SK-N-SH (cell line): Measurements from ENCODE around the gene MAP3K6. TPM values are rescaled to one million over a fixed set of nuclear protein-coding genes. Genes with fewer than 3 reads are reported as not detected.

ENCODE experiments used
- CTCF ChIA-PET: fragments of 300-600, 350-600 bp; formaldehyde crosslinking; extraction: SDS; loops from one replicate; lab custom pipeline; 2021; lab: Yijun Ruan, JAX
- POLR2A ChIA-PET: fragments of 350-600 bp; sonication (Branson Sonifier 250); formaldehyde crosslinking; extraction: SDS; loops from one replicate; lab custom pipeline; 2020; ENCODE audit warnings: antibody characterized with exemption, inconsistent platforms; lab: Yijun Ruan, JAX
- DNase-seq: peaks from one replicate; pipeline ENCODE4 v3.0.0; 2012
- H2AFZ ChIP-seq: fragments of 200-600 bp; sonication (generic); 2 replicates; pipeline ENCODE4 v1.8.1; 2016; ENCODE audit warnings: antibody characterized with exemption, mild to moderate bottlenecking, low read depth
- H3F3A ChIP-seq: fragments of 200-600 bp; sonication (generic); replicated peaks from 2 replicates; pipeline ENCODE3; 2016; ENCODE audit warnings: antibody characterized with exemption, mild to moderate bottlenecking; ENCODE audit not compliant: insufficient read depth
- H3K27ac ChIP-seq, 2 experiments: fragments of 200-500 bp in 1 of 2; fragments of 200-600 bp in 1 of 2; sonication (Bioruptor generic) in 1 of 2; sonication (generic), shearing (Covaris generic) in 1 of 2; 2 replicates each; pipeline versions ENCODE4 v1.5.1 to v1.6.1; 2014 to 2016; ENCODE audit warnings: low read depth in 2 of 2, inconsistent platforms in 1 of 2, low read length in 1 of 2, mild to moderate bottlenecking in 1 of 2, mixed read lengths in 1 of 2
- H3K27me3 ChIP-seq: fragments of 200-600 bp; sonication (generic), shearing (Covaris generic); 2 replicates; pipeline ENCODE4 v1.6.1; 2016; ENCODE audit warnings: mixed run types; ENCODE audit not compliant: insufficient read depth
- H3K36me3 ChIP-seq, 2 experiments: fragments of 200-500 bp in 1 of 2; fragments of 200-600 bp in 1 of 2; sonication (Bioruptor generic) in 1 of 2; sonication (generic) in 1 of 2; replicated peaks in 1 of 2; 2 replicates each; pipeline versions ENCODE3 to v1.5.1; 2014 to 2016; ENCODE audit warnings: low read length in 1 of 2, mild to moderate bottlenecking in 1 of 2; ENCODE audit not compliant: insufficient read depth in 2 of 2, control insufficient read depth in 1 of 2
- H3K4me1 ChIP-seq, 2 experiments: fragments of 200-500 bp in 1 of 2; fragments of 200-600 bp in 1 of 2; sonication (Bioruptor generic) in 1 of 2; sonication (generic), shearing (Covaris generic) in 1 of 2; 2 replicates each; pipeline versions ENCODE4 v1.5.1 to v1.6.1; 2014 to 2016; ENCODE audit warnings: low read depth in 1 of 2, low read length in 1 of 2, mixed run types in 1 of 2; ENCODE audit not compliant: insufficient read depth in 2 of 2, control insufficient read depth in 1 of 2
- H3K4me2 ChIP-seq: fragments of 200-600 bp; sonication (generic), shearing (Covaris generic); 2 replicates; pipeline ENCODE4 v1.6.1; 2017; ENCODE audit warnings: mixed run types
- H3K4me3 ChIP-seq, 2 experiments: fragments of 200-500 bp in 1 of 2; fragments of 200-600 bp in 1 of 2; sonication (Bioruptor generic) in 1 of 2; sonication (generic), shearing (Covaris generic) in 1 of 2; 2 replicates each; pipeline versions ENCODE4 v1.5.1 to v1.8.1; 2014 to 2016; ENCODE audit warnings: low read depth in 2 of 2, inconsistent platforms in 1 of 2, low read length in 1 of 2, mild to moderate bottlenecking in 1 of 2, mixed read lengths in 1 of 2, moderate library complexity in 1 of 2
- H3K79me2 ChIP-seq: fragments of 200-600 bp; sonication (generic); 2 replicates; pipeline ENCODE4 v1.8.1; 2017; ENCODE audit warnings: mild to moderate bottlenecking; ENCODE audit not compliant: insufficient read depth
- H3K9ac ChIP-seq: fragments of 200-600 bp; sonication (generic); 2 replicates; pipeline ENCODE4 v1.6.1; 2017; ENCODE audit warnings: mixed run types
- H3K9me2 ChIP-seq: fragments of 200-600 bp; sonication (generic); 2 replicates; pipeline ENCODE4 v1.6.1; 2017; ENCODE audit warnings: mixed run types
- H3K9me3 ChIP-seq: fragments of 200-600 bp; sonication (generic); 2 replicates; pipeline ENCODE4 v1.6.1; 2017; ENCODE audit warnings: mixed run types, mild to moderate bottlenecking, moderate library complexity
- H4K20me1 ChIP-seq: fragments of 200-600 bp; sonication (generic); 2 replicates; pipeline ENCODE4 v1.6.1; 2017; ENCODE audit warnings: mild to moderate bottlenecking, mixed run types; ENCODE audit not compliant: insufficient read depth
- CHD2 ChIP-seq: fragments of 150-350 bp; IDR thresholded peaks from 2 replicates; pipeline ENCODE4 v1.6.1; 2018; ENCODE audit warnings: low read length; ENCODE audit not compliant: partially characterized antibody
- EP300 ChIP-seq, 2 experiments: IDR thresholded peaks; 2 replicates each; pipeline versions ENCODE4 v1.4.0 to v1.6.1; 2012; ENCODE audit warnings: borderline replicate concordance in 1 of 2, low read depth in 1 of 2, low read length in 1 of 2
- FOSL2 ChIP-seq: IDR thresholded peaks from 2 replicates; pipeline ENCODE4 v1.4.0; 2012; ENCODE audit warnings: low read depth, mild to moderate bottlenecking, moderate library complexity, borderline replicate concordance
- FOXM1 ChIP-seq: IDR thresholded peaks from 2 replicates; pipeline ENCODE4 v1.4.0; 2012; ENCODE audit warnings: low read depth, mild to moderate bottlenecking
- MEF2A ChIP-seq: IDR thresholded peaks from 2 replicates; pipeline ENCODE4 v1.4.0; 2012; ENCODE audit warnings: low read depth, borderline replicate concordance
- MXI1 ChIP-seq: IDR thresholded peaks from 2 replicates; pipeline ENCODE4 v1.6.1; 2012; ENCODE audit warnings: mild to moderate bottlenecking, low read depth, low read length, improper control_type of control experiment
- NFIC ChIP-seq: IDR thresholded peaks from 2 replicates; pipeline ENCODE4 v1.4.0; 2012; ENCODE audit warnings: borderline replicate concordance
- NRF1 ChIP-seq: IDR thresholded peaks from 2 replicates; pipeline ENCODE4 v1.6.1; 2012; ENCODE audit warnings: low read depth, mild to moderate bottlenecking, low read length
- POLR2AphosphoS5 ChIP-seq: IDR thresholded peaks from 2 replicates; pipeline ENCODE4 v1.6.1; 2012; ENCODE audit warnings: low read depth, low read length
- RAD21 ChIP-seq: IDR thresholded peaks from 2 replicates; pipeline ENCODE4 v1.6.1; 2012; ENCODE audit warnings: mild to moderate bottlenecking, low read length
- RCOR1 ChIP-seq: fragments of 150-350 bp; IDR thresholded peaks from 2 replicates; pipeline ENCODE4 v1.6.1; 2017; ENCODE audit warnings: antibody characterized with exemption, low read length
- RFX5 ChIP-seq: IDR thresholded peaks from 2 replicates; pipeline ENCODE4 v1.6.1; 2012; ENCODE audit warnings: mild to moderate bottlenecking, improper control_type of control experiment, low read length
- RXRA ChIP-seq: IDR thresholded peaks from 2 replicates; pipeline ENCODE4 v1.4.0; 2012; ENCODE audit warnings: low read depth, mild to moderate bottlenecking, borderline replicate concordance
- SMC3 ChIP-seq: IDR thresholded peaks from 2 replicates; pipeline ENCODE4 v1.6.1; 2012; ENCODE audit warnings: low read depth, low read length, improper control_type of control experiment
- TAF1 ChIP-seq: IDR thresholded peaks from 2 replicates; pipeline ENCODE4 v1.6.1; 2012; ENCODE audit warnings: low read depth, mild to moderate bottlenecking, low read length, moderate library complexity, borderline replicate concordance
- TCF12 ChIP-seq: IDR thresholded peaks from 2 replicates; pipeline ENCODE4 v1.4.0; 2012
- TEAD4 ChIP-seq: IDR thresholded peaks from 2 replicates; pipeline ENCODE4 v1.4.0; 2012; ENCODE audit warnings: mild to moderate bottlenecking, borderline replicate concordance; ENCODE audit not compliant: insufficient read depth
- WGBS: methylation state at CpG from one replicate; pipeline ENCODE4 v1.1.6; 2017; ENCODE audit warnings: low lambda C conversion rate; 5-methylcytosine and 5-hydroxymethylcytosine counted together
- polyA plus RNA-seq, 3 experiments: library from polyadenylated mRNA; depleted of rRNA; stranded (reverse); fragments of >200 nt; gene quantifications; 2 replicates each; pipeline ENCODE4 v1.2.3, GENCODE V29; 2012
- TF ChIP-seq, protein P1 (sequence below): IDR thresholded peaks from 2 replicates; pipeline ENCODE4 v1.6.1; 2012; ENCODE audit warnings: mild to moderate bottlenecking, low read depth, low read length, moderate library complexity
- TF ChIP-seq, protein P2 (sequence below): IDR thresholded peaks from 2 replicates; pipeline ENCODE4; 2012
- TF ChIP-seq, protein P3 (sequence below): fragments of 200-600 bp; sonication (generic); IDR thresholded peaks from 2 replicates; pipeline ENCODE4 v1.6.1; 2017; ENCODE audit warnings: antibody characterized with exemption, mild to moderate bottlenecking, moderate library complexity

MAP3K6 gene
- polyA plus RNA-seq, 1 of the 3 experiments (the other 2 are of a cell fraction): 17.3 TPM

DNA sequence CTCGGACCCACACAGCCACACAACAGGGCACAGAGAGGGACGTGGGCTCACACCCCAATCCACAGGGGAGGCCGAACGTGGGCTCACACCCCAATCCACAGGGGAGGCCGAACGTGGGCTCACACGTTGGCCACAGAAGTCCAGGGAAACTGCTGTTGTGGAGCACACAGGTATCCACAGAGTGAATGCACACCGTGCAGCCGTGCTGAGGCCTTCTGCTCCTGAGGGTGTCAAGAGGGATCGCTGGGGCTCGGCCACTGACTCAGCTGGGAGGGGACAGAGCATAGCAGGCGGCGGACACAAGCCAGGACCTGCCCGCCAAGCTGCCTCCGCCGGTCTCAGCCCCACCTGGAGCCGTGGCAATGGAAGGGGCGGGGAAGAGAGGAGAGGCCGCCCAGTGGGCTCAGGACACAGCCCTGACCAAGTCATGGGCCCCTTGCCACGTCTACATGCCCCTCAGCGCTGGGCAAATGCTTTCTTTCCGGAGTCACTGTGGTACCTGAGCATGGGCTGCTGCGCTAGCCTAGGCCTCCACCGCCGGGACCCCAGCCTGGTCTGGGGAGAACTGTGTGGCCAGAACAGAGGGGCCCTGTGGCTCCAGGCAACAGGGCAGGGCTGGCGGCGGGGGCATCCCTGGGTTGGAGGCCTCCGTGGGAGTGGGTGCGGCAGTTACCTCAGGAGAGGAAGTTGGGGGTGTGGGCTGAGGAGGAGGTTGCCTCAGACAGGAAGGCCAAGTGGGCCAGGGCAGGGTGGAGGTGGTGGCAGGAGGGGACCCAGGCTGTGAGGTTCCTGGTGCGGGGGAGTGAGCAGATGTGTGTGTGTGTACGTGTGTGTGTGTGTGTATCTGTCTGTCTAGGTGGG is 23.8 kb downstream of the MAP3K6 start:
- 83% methylated on average over 5 of the region's 31 CpGs for WGBS
- Histone ChIP-seq H3K27me3 (no peaks in the 10 kb centered on the region), H3F3A (no peaks in the 10 kb centered on the region), H3K9me2 (no peaks in the 10 kb centered on the region), H3K9me3 (no peaks in the 10 kb centered on the region)
- CTCF ChIA-PET: interaction anchor here (0.9 to 4.7 kb wide), 9 partner anchors 10 to 48 kb away, joined by 3 to 40 read pairs (median 7); partner anchors contain the start of gene MAP3K6
- TF ChIP-seq MEF2A (no peak), EP300 (IDR thresholded peaks at IDR 0.05; ENCODE audit: borderline replicate concordance in 1 of 2, low read depth in 1 of 2, low read length in 1 of 2) (no peak), RFX5 (no peak), TEAD4 (no peak), SMC3 (no peak), TAF1 (no peak), RCOR1 (no peak), CHD2 (no peak), FOXM1 (no peak), RXRA (no peak), NRF1 (no peak), POLR2AphosphoS5 (no peak), MXI1 (no peak), FOSL2 (no peak), NFIC (no peak), TCF12 (no peak), RAD21 (no peak)
- TF ChIP-seq, protein P1, sequence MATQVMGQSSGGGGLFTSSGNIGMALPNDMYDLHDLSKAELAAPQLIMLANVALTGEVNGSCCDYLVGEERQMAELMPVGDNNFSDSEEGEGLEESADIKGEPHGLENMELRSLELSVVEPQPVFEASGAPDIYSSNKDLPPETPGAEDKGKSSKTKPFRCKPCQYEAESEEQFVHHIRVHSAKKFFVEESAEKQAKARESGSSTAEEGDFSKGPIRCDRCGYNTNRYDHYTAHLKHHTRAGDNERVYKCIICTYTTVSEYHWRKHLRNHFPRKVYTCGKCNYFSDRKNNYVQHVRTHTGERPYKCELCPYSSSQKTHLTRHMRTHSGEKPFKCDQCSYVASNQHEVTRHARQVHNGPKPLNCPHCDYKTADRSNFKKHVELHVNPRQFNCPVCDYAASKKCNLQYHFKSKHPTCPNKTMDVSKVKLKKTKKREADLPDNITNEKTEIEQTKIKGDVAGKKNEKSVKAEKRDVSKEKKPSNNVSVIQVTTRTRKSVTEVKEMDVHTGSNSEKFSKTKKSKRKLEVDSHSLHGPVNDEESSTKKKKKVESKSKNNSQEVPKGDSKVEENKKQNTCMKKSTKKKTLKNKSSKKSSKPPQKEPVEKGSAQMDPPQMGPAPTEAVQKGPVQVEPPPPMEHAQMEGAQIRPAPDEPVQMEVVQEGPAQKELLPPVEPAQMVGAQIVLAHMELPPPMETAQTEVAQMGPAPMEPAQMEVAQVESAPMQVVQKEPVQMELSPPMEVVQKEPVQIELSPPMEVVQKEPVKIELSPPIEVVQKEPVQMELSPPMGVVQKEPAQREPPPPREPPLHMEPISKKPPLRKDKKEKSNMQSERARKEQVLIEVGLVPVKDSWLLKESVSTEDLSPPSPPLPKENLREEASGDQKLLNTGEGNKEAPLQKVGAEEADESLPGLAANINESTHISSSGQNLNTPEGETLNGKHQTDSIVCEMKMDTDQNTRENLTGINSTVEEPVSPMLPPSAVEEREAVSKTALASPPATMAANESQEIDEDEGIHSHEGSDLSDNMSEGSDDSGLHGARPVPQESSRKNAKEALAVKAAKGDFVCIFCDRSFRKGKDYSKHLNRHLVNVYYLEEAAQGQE: no peak
- TF ChIP-seq, protein P2, sequence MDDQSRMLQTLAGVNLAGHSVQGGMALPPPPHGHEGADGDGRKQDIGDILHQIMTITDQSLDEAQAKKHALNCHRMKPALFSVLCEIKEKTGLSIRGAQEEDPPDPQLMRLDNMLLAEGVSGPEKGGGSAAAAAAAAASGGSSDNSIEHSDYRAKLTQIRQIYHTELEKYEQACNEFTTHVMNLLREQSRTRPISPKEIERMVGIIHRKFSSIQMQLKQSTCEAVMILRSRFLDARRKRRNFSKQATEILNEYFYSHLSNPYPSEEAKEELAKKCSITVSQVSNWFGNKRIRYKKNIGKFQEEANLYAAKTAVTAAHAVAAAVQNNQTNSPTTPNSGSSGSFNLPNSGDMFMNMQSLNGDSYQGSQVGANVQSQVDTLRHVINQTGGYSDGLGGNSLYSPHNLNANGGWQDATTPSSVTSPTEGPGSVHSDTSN: no peak
- TF ChIP-seq, protein P3, sequence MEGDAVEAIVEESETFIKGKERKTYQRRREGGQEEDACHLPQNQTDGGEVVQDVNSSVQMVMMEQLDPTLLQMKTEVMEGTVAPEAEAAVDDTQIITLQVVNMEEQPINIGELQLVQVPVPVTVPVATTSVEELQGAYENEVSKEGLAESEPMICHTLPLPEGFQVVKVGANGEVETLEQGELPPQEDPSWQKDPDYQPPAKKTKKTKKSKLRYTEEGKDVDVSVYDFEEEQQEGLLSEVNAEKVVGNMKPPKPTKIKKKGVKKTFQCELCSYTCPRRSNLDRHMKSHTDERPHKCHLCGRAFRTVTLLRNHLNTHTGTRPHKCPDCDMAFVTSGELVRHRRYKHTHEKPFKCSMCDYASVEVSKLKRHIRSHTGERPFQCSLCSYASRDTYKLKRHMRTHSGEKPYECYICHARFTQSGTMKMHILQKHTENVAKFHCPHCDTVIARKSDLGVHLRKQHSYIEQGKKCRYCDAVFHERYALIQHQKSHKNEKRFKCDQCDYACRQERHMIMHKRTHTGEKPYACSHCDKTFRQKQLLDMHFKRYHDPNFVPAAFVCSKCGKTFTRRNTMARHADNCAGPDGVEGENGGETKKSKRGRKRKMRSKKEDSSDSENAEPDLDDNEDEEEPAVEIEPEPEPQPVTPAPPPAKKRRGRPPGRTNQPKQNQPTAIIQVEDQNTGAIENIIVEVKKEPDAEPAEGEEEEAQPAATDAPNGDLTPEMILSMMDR: no peak
- TF ChIP-seq, all 33 proteins: peak for 0
- Histone ChIP-seq H4K20me1 (no peaks in the 10 kb centered on the region), H3K4me3 (no peak overlapping the region), H3K4me2 (no peak overlapping the region), H3K79me2 (no peaks in the 10 kb centered on the region), H3K36me3 (no peaks in the 10 kb centered on the region), H2AFZ (no peak overlapping the region), H3K4me1 (peaks cover 0 to 8% of the 10 kb centered on the region in 2 experiments; a peak in 2 of 4 replicates), H3K27ac (no peak overlapping the region), H3K9ac (no peak overlapping the region)
- POLR2A ChIA-PET: interaction anchor here (0.6 kb wide), 1 partner anchor 22 kb away, joined by 3 read pairs; no protein-coding TSS in a partner anchor
- DNase-seq: no peak
